SK-N-SH (cell line): ENCODE measurements around the gene CNTN2. TPM values are rescaled to one million over a fixed set of nuclear protein-coding genes. Genes with fewer than 3 reads are reported as not detected.

Experiments
- CTCF ChIA-PET: fragments of 300-600, 350-600 bp; formaldehyde crosslinking; extraction: SDS; loops from one replicate; lab custom pipeline; 2021; lab: Yijun Ruan, JAX
- POLR2A ChIA-PET: fragments of 350-600 bp; sonication (Branson Sonifier 250); formaldehyde crosslinking; extraction: SDS; loops from one replicate; lab custom pipeline; 2020; ENCODE audit warnings: antibody characterized with exemption, inconsistent platforms; lab: Yijun Ruan, JAX
- DNase-seq: peaks from one replicate; pipeline ENCODE4 v3.0.0; 2012
- H2AFZ ChIP-seq: fragments of 200-600 bp; sonication (generic); 2 replicates; pipeline ENCODE4 v1.8.1; 2016; ENCODE audit warnings: antibody characterized with exemption, mild to moderate bottlenecking, low read depth
- H3F3A ChIP-seq: fragments of 200-600 bp; sonication (generic); replicated peaks from 2 replicates; pipeline ENCODE3; 2016; ENCODE audit warnings: antibody characterized with exemption, mild to moderate bottlenecking; ENCODE audit not compliant: insufficient read depth
- H3K27ac ChIP-seq, 2 experiments: fragments of 200-500 bp in 1 of 2; fragments of 200-600 bp in 1 of 2; sonication (Bioruptor generic) in 1 of 2; sonication (generic), shearing (Covaris generic) in 1 of 2; 2 replicates each; pipeline versions ENCODE4 v1.5.1 to v1.6.1; 2014 to 2016; ENCODE audit warnings: low read depth in 2 of 2, inconsistent platforms in 1 of 2, low read length in 1 of 2, mild to moderate bottlenecking in 1 of 2, mixed read lengths in 1 of 2
- H3K27me3 ChIP-seq: fragments of 200-600 bp; sonication (generic), shearing (Covaris generic); 2 replicates; pipeline ENCODE4 v1.6.1; 2016; ENCODE audit warnings: mixed run types; ENCODE audit not compliant: insufficient read depth
- H3K36me3 ChIP-seq, 2 experiments: fragments of 200-500 bp in 1 of 2; fragments of 200-600 bp in 1 of 2; sonication (Bioruptor generic) in 1 of 2; sonication (generic) in 1 of 2; replicated peaks in 1 of 2; 2 replicates each; pipeline versions ENCODE3 to v1.5.1; 2014 to 2016; ENCODE audit warnings: low read length in 1 of 2, mild to moderate bottlenecking in 1 of 2; ENCODE audit not compliant: insufficient read depth in 2 of 2, control insufficient read depth in 1 of 2
- H3K4me1 ChIP-seq, 2 experiments: fragments of 200-500 bp in 1 of 2; fragments of 200-600 bp in 1 of 2; sonication (Bioruptor generic) in 1 of 2; sonication (generic), shearing (Covaris generic) in 1 of 2; 2 replicates each; pipeline versions ENCODE4 v1.5.1 to v1.6.1; 2014 to 2016; ENCODE audit warnings: low read depth in 1 of 2, low read length in 1 of 2, mixed run types in 1 of 2; ENCODE audit not compliant: insufficient read depth in 2 of 2, control insufficient read depth in 1 of 2
- H3K4me2 ChIP-seq: fragments of 200-600 bp; sonication (generic), shearing (Covaris generic); 2 replicates; pipeline ENCODE4 v1.6.1; 2017; ENCODE audit warnings: mixed run types
- H3K4me3 ChIP-seq, 2 experiments: fragments of 200-500 bp in 1 of 2; fragments of 200-600 bp in 1 of 2; sonication (Bioruptor generic) in 1 of 2; sonication (generic), shearing (Covaris generic) in 1 of 2; 2 replicates each; pipeline versions ENCODE4 v1.5.1 to v1.8.1; 2014 to 2016; ENCODE audit warnings: low read depth in 2 of 2, inconsistent platforms in 1 of 2, low read length in 1 of 2, mild to moderate bottlenecking in 1 of 2, mixed read lengths in 1 of 2, moderate library complexity in 1 of 2
- H3K79me2 ChIP-seq: fragments of 200-600 bp; sonication (generic); 2 replicates; pipeline ENCODE4 v1.8.1; 2017; ENCODE audit warnings: mild to moderate bottlenecking; ENCODE audit not compliant: insufficient read depth
- H3K9ac ChIP-seq: fragments of 200-600 bp; sonication (generic); 2 replicates; pipeline ENCODE4 v1.6.1; 2017; ENCODE audit warnings: mixed run types
- H3K9me2 ChIP-seq: fragments of 200-600 bp; sonication (generic); 2 replicates; pipeline ENCODE4 v1.6.1; 2017; ENCODE audit warnings: mixed run types
- H3K9me3 ChIP-seq: fragments of 200-600 bp; sonication (generic); 2 replicates; pipeline ENCODE4 v1.6.1; 2017; ENCODE audit warnings: mixed run types, mild to moderate bottlenecking, moderate library complexity
- H4K20me1 ChIP-seq: fragments of 200-600 bp; sonication (generic); 2 replicates; pipeline ENCODE4 v1.6.1; 2017; ENCODE audit warnings: mild to moderate bottlenecking, mixed run types; ENCODE audit not compliant: insufficient read depth
- CTCF ChIP-seq: fragments of 200-600 bp; sonication (generic); IDR thresholded peaks from 2 replicates; pipeline ENCODE4 v1.6.1; 2017; ENCODE audit warnings: antibody characterized with exemption, mild to moderate bottlenecking, moderate library complexity
- EZH2phosphoT487 ChIP-seq: fragments of 200-600 bp; sonication (generic); IDR thresholded peaks from 2 replicates; pipeline ENCODE4 v1.6.1; 2017; ENCODE audit warnings: low read depth, mixed run types, mild to moderate bottlenecking, antibody characterized with exemption, moderate library complexity, borderline replicate concordance
- FOXM1 ChIP-seq: IDR thresholded peaks from 2 replicates; pipeline ENCODE4 v1.4.0; 2012; ENCODE audit warnings: low read depth, mild to moderate bottlenecking
- GABPA ChIP-seq: IDR thresholded peaks from 2 replicates; pipeline ENCODE4 v1.4.0; 2012; ENCODE audit warnings: low read depth, mild to moderate bottlenecking
- GATA2 ChIP-seq: sonication (generic); formaldehyde crosslinking; IDR thresholded peaks from 2 replicates; pipeline ENCODE4 v1.5.0; 2020; ENCODE audit warnings: mild to moderate bottlenecking, missing genetic modification reagents
- MEF2A ChIP-seq: IDR thresholded peaks from 2 replicates; pipeline ENCODE4 v1.4.0; 2012; ENCODE audit warnings: low read depth, borderline replicate concordance
- MXI1 ChIP-seq: IDR thresholded peaks from 2 replicates; pipeline ENCODE4 v1.6.1; 2012; ENCODE audit warnings: mild to moderate bottlenecking, low read depth, low read length, improper control_type of control experiment
- NRF1 ChIP-seq: IDR thresholded peaks from 2 replicates; pipeline ENCODE4 v1.6.1; 2012; ENCODE audit warnings: low read depth, mild to moderate bottlenecking, low read length
- POLR2AphosphoS5 ChIP-seq: IDR thresholded peaks from 2 replicates; pipeline ENCODE4 v1.6.1; 2012; ENCODE audit warnings: low read depth, low read length
- RAD21 ChIP-seq: IDR thresholded peaks from 2 replicates; pipeline ENCODE4 v1.6.1; 2012; ENCODE audit warnings: mild to moderate bottlenecking, low read length
- REST ChIP-seq: IDR thresholded peaks from 2 replicates; pipeline ENCODE4 v1.6.1; 2012; ENCODE audit warnings: mild to moderate bottlenecking, low read depth, low read length, moderate library complexity
- RFX5 ChIP-seq: IDR thresholded peaks from 2 replicates; pipeline ENCODE4 v1.6.1; 2012; ENCODE audit warnings: mild to moderate bottlenecking, improper control_type of control experiment, low read length
- RXRA ChIP-seq: IDR thresholded peaks from 2 replicates; pipeline ENCODE4 v1.4.0; 2012; ENCODE audit warnings: low read depth, mild to moderate bottlenecking, borderline replicate concordance
- SIN3A ChIP-seq: IDR thresholded peaks from 2 replicates; pipeline ENCODE4 v1.6.1; 2012; ENCODE audit warnings: low read depth, mild to moderate bottlenecking, low read length, moderate library complexity, borderline replicate concordance
- TAF1 ChIP-seq: IDR thresholded peaks from 2 replicates; pipeline ENCODE4 v1.6.1; 2012; ENCODE audit warnings: low read depth, mild to moderate bottlenecking, low read length, moderate library complexity, borderline replicate concordance
- TEAD4 ChIP-seq: IDR thresholded peaks from 2 replicates; pipeline ENCODE4 v1.4.0; 2012; ENCODE audit warnings: mild to moderate bottlenecking, borderline replicate concordance; ENCODE audit not compliant: insufficient read depth
- YY1 ChIP-seq: IDR thresholded peaks from 2 replicates; pipeline ENCODE4 v1.4.0; 2012; ENCODE audit warnings: low read depth, mild to moderate bottlenecking
- WGBS: methylation state at CpG from one replicate; pipeline ENCODE4 v1.1.6; 2017; ENCODE audit warnings: low lambda C conversion rate; 5-methylcytosine and 5-hydroxymethylcytosine counted together
- polyA plus RNA-seq, 3 experiments: library from polyadenylated mRNA; depleted of rRNA; stranded (reverse); fragments of >200 nt; gene quantifications; 2 replicates each; pipeline ENCODE4 v1.2.3, GENCODE V29; 2012
- TF ChIP-seq, protein P1 (sequence below): IDR thresholded peaks from 2 replicates; pipeline ENCODE4 v1.4.0; 2012; ENCODE audit warnings: low read depth
- TF ChIP-seq, protein P2 (sequence below): IDR thresholded peaks from 2 replicates; pipeline ENCODE4 v1.4.0; 2012; ENCODE audit warnings: low read depth, borderline replicate concordance
- TF ChIP-seq, protein P3 (sequence below): IDR thresholded peaks from 2 replicates; pipeline ENCODE4; 2012

CNTN2 gene
- polyA plus RNA-seq, 1 of the 3 experiments (the other 2 are of a cell fraction): 0.02 TPM

- POLR2A ChIA-PET: no interaction called here
- Histone ChIP-seq H3K9me3 (no peaks in the 10 kb centered on the region), H3F3A (no peaks in the 10 kb centered on the region), H3K9ac (no peak overlapping the region), H3K4me1 (peaks cover 0 to 7% of the 10 kb centered on the region in 2 experiments; a peak in 1 of 4 replicates), H3K27me3 (peaks cover 56% of the 10 kb centered on the region), H2AFZ (no peak overlapping the region), H3K36me3 (no peaks in the 10 kb centered on the region), H3K9me2 (no peaks in the 10 kb centered on the region), H3K4me2 (no peak overlapping the region), H3K27ac (no peak overlapping the region), H3K4me3 (no peak overlapping the region), H4K20me1 (no peaks in the 10 kb centered on the region), H3K79me2 (no peaks in the 10 kb centered on the region)
- CTCF ChIA-PET: interaction anchor here (1.2 to 18.8 kb wide), 2 partner anchors 15 to 52 kb away, joined by 8 to 756 read pairs; no protein-coding TSS in a partner anchor
- DNase-seq: no peak
- TF ChIP-seq RXRA: no peak
- no peak for TF ChIP-seq TEAD4
- no peak for TF ChIP-seq RAD21
- TF ChIP-seq EZH2phosphoT487: no peak
- TF ChIP-seq NRF1: no peak
- TF ChIP-seq MEF2A: no peak
- no peak for TF ChIP-seq FOXM1
- TF ChIP-seq CTCF: no peak
- TF ChIP-seq, protein P1, sequence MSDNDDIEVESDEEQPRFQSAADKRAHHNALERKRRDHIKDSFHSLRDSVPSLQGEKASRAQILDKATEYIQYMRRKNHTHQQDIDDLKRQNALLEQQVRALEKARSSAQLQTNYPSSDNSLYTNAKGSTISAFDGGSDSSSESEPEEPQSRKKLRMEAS: no peak
- no peak for TF ChIP-seq MXI1
- TF ChIP-seq SIN3A: no peak
- TF ChIP-seq GABPA: no peak
- no peak for TF ChIP-seq GATA2 (CRISPR knock-in tag)
- no peak for TF ChIP-seq YY1
- TF ChIP-seq, protein P2, sequence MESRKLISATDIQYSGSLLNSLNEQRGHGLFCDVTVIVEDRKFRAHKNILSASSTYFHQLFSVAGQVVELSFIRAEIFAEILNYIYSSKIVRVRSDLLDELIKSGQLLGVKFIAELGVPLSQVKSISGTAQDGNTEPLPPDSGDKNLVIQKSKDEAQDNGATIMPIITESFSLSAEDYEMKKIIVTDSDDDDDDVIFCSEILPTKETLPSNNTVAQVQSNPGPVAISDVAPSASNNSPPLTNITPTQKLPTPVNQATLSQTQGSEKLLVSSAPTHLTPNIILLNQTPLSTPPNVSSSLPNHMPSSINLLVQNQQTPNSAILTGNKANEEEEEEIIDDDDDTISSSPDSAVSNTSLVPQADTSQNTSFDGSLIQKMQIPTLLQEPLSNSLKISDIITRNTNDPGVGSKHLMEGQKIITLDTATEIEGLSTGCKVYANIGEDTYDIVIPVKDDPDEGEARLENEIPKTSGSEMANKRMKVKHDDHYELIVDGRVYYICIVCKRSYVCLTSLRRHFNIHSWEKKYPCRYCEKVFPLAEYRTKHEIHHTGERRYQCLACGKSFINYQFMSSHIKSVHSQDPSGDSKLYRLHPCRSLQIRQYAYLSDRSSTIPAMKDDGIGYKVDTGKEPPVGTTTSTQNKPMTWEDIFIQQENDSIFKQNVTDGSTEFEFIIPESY: no peak
- TF ChIP-seq REST: no peak
- no peak for TF ChIP-seq RFX5
- TF ChIP-seq, protein P3, sequence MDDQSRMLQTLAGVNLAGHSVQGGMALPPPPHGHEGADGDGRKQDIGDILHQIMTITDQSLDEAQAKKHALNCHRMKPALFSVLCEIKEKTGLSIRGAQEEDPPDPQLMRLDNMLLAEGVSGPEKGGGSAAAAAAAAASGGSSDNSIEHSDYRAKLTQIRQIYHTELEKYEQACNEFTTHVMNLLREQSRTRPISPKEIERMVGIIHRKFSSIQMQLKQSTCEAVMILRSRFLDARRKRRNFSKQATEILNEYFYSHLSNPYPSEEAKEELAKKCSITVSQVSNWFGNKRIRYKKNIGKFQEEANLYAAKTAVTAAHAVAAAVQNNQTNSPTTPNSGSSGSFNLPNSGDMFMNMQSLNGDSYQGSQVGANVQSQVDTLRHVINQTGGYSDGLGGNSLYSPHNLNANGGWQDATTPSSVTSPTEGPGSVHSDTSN: no peak
- TF ChIP-seq POLR2AphosphoS5: no peak
- TF ChIP-seq TAF1: no peak
- 35% methylated on average over 4 of the region's 4 CpGs for WGBS
Measured at GRCh38 chr1:205046870-205047269, 3.9 kb downstream of the CNTN2 start.
